GM03348 (cell line): Measurements from ENCODE around the gene HYOU1.
"Not testable (repeated sequence)": the region's sequence is repeated elsewhere in the genome, so short reads cannot be mapped to it uniquely, and the experiment has no call there.

ENCODE experiments used
- DNase-seq: peaks from one replicate; pipeline ENCODE4 v3.0.0; 2012; ENCODE audit warnings: low spot score

The HYOU1 gene

GRCh38 chr11:119084663-119085436, 27.8 kb upstream of the HYOU1 start, which contains the start of gene HMBS:
Gene HMBS, plus strand, starts transcription at chr11:119084881. Its CDS starts 153 bp downstream, at chr11:119085034.
- peak; percentile 95 for DNase-seq

- no peak for DNase-seq
Observed at GRCh38 chr11:119081682-119082260, 24.8 kb upstream of the HYOU1 start.

GRCh38 chr11:119078675-119079420, 21.8 kb upstream of the HYOU1 start:
- DNase-seq = no peak

- DNase-seq = no peak
Observed at GRCh38 chr11:119077839-119078238, 20.8 kb upstream of the HYOU1 start.

- DNase-seq = peak; percentile 98
Observed at GRCh38 chr11:119067371-119068222, 10.6 kb upstream of the HYOU1 start, which contains the start of gene VPS11. Gene VPS11, plus strand, starts transcription at chr11:119067818. Its CDS starts 6 bp downstream, at chr11:119067824.

GRCh38 chr11:119065369-119065768, 8.4 kb upstream of the HYOU1 start:
- DNase-seq = peak; percentile 34

- DNase-seq = peak; percentile 35
Observed at GRCh38 chr11:119062779-119063178, 5.8 kb upstream of the HYOU1 start.

GRCh38 chr11:119061256-119061655, 4.3 kb upstream of the HYOU1 start:
- no peak for DNase-seq

- DNase-seq = not testable (repeated sequence)
Observed at GRCh38 chr11:119059128-119059527, 2.1 kb upstream of the HYOU1 start.

GRCh38 chr11:119056421-119056999, 495 bp downstream of the HYOU1 start:
- peak; percentile 42 for DNase-seq

- DNase-seq = peak; percentile 39
Observed at GRCh38 chr11:119055901-119056300, 1.1 kb downstream of the HYOU1 start.

- no peak for DNase-seq
Observed at GRCh38 chr11:119054418-119054817, 2.6 kb downstream of the HYOU1 start.

GRCh38 chr11:119052163-119052814, 4.7 kb downstream of the HYOU1 start:
- DNase-seq = no peak

GRCh38 chr11:119051440-119052162, 5.4 kb downstream of the HYOU1 start:
- no peak for DNase-seq

- no peak for DNase-seq
Observed at GRCh38 chr11:119049081-119049480, 7.9 kb downstream of the HYOU1 start.

- no peak for DNase-seq
Observed at GRCh38 chr11:119048644-119049043, 8.4 kb downstream of the HYOU1 start.

- DNase-seq = no peak
Observed at GRCh38 chr11:119047205-119047604, 9.8 kb downstream of the HYOU1 start.

- DNase-seq = no peak
Observed at GRCh38 chr11:119046489-119046888, 10.5 kb downstream of the HYOU1 start.

- no peak for DNase-seq
Observed at GRCh38 chr11:119044708-119045107, 12.3 kb downstream of the HYOU1 start.

- DNase-seq = no peak
Observed at GRCh38 chr11:119042927-119043326, 14.1 kb downstream of the HYOU1 start.
